Endodermal cell (in vitro differentiated cells): ENCODE measurements around the gene MYBPC2. TPM values are rescaled to one million over a fixed set of nuclear protein-coding genes. Genes with fewer than 3 reads are reported as not detected.

Experiments used
- DNase-seq: peaks from one replicate; pipeline ENCODE4 v3.0.0-alpha.2; 2017
- H3K27ac ChIP-seq: 2 replicates; pipeline ENCODE4 v1.5.1; 2013; ENCODE audit warnings: mild to moderate bottlenecking, low read depth, low read length, moderate library complexity
- H3K27me3 ChIP-seq: 2 replicates; pipeline ENCODE4 v1.6.1; 2013; ENCODE audit warnings: mild to moderate bottlenecking, low read length, moderate library complexity; ENCODE audit not compliant: insufficient read depth, control insufficient read depth, poor library complexity, severe bottlenecking
- H3K36me3 ChIP-seq: 2 replicates; pipeline ENCODE4 v1.7.0; 2013; ENCODE audit warnings: mild to moderate bottlenecking, low read length, moderate library complexity; ENCODE audit not compliant: control insufficient read depth, insufficient read depth
- H3K4me1 ChIP-seq: one replicate; pipeline ENCODE4 v1.7.0; 2013; ENCODE audit warnings: low read length; ENCODE audit not compliant: control insufficient read depth, insufficient read depth
- H3K4me3 ChIP-seq: 2 replicates; pipeline ENCODE4 v1.5.1; 2013; ENCODE audit warnings: mild to moderate bottlenecking, low read length, moderate library complexity
- H3K9ac ChIP-seq: 2 replicates; pipeline ENCODE4 v1.6.1; 2013; ENCODE audit warnings: mild to moderate bottlenecking, low read length, moderate library complexity; ENCODE audit not compliant: poor library complexity, severe bottlenecking; ENCODE audit errors: extremely low read depth
- H3K9me3 ChIP-seq: 2 replicates; pipeline ENCODE4 v1.6.1; 2013; ENCODE audit warnings: mild to moderate bottlenecking, low read length, moderate library complexity; ENCODE audit not compliant: control insufficient read depth
- H3K27ac Mint-ChIP-seq: 2 replicates; pipeline ENCODE4 v1.8.0; 2020; ENCODE audit warnings: mixed read lengths
- H3K27me3 Mint-ChIP-seq: 2 replicates; pipeline ENCODE4 v1.8.0; 2021; ENCODE audit warnings: mild to moderate bottlenecking, mixed read lengths; ENCODE audit not compliant: insufficient read depth
- H3K36me3 Mint-ChIP-seq: 2 replicates; pipeline ENCODE4 v1.8.0; 2020; ENCODE audit warnings: low read depth, mixed read lengths
- H3K4me1 Mint-ChIP-seq: 2 replicates; pipeline ENCODE4 v1.8.0; 2020; ENCODE audit warnings: mixed read lengths
- H3K4me3 Mint-ChIP-seq: 2 replicates; pipeline ENCODE4 v1.8.0; 2020; ENCODE audit warnings: mild to moderate bottlenecking, moderate library complexity, mixed read lengths
- H3K9me3 Mint-ChIP-seq: 2 replicates; pipeline ENCODE4 v1.8.0; 2020; ENCODE audit warnings: mild to moderate bottlenecking, mixed read lengths
- WGBS, 2 experiments: methylation state at CpG; one replicate each; pipeline versions ENCODE4 v1.1.5 to v1.1.7; 2013; ENCODE audit warnings: missing lambda C conversion rate in 2 of 2, mixed read lengths in 1 of 2; ENCODE audit not compliant: insufficient coverage in 1 of 2, insufficient read length in 1 of 2; 5-methylcytosine and 5-hydroxymethylcytosine counted together
- total RNA-seq, 2 donors: library from RNA; stranded (reverse); fragmentation: NEBNext Ultra II Directional in 1 of 2; extraction: Animal tissue kit (Norgen Biotek cat#: 25700) in 1 of 2; gene quantifications; 2 replicates in 1 of 2; 3 replicates in 1 of 2; pipeline ENCODE4 v1.2.1, GENCODE V29; 2021
- TF ChIP-seq, protein P1 (sequence below): fragments of 200-600 bp; sonication (generic); conservative IDR thresholded peaks from 2 replicates; pipeline ENCODE4 v1.5.0; 2021; ENCODE audit warnings: antibody characterized with exemption, mild to moderate bottlenecking

Gene MYBPC2
- total RNA-seq, 2 donors from 2014 or later, result 1.9 to 2.3 TPM

DNA sequence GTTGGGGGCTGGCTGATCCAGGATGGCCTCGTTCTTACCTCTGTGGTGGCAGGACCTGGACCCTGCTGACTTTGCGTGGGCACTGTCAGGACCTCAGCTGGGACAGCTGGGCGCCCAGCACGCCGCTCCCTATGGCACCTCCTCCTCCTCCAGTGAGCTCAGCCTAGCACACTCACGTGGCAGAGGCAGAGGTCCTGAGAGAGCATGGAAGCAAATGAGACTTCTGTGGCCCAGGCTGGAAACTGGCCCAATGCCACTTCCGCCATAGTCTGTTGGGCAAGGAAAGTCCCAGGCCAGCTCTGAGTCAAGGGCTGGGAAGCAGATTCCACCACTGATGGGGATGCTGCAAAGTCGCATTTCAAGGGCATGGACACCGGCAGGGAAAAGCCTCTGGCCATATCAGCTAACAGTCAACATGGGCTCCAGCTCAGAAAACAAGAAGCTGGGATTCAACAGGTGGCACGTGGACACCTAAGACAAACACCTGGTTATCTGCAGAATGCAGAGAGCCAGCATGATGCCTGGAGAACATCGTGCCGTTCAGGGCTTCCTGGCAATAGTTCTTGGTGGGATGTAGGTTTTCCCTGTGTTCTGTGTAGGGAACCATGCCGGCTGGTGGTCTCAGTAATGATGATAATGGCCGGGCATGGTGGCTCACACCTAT lies 16.7 kb downstream of the MYBPC2 start:
- 84 to 87% methylated on average over 11 to 14 of the region's 14 CpGs for WGBS, 2 experiments
- Mint-ChIP-seq H3K27ac (no peak overlapping the region), H3K9me3 (peaks cover 4% of the 10 kb centered on the region), H3K36me3 (no peaks in the 10 kb centered on the region), H3K4me3 (no peak overlapping the region), H3K4me1 (no peaks in the 10 kb centered on the region), H3K27me3 (no peaks in the 10 kb centered on the region)
- Histone ChIP-seq H3K4me1 (no peaks in the 10 kb centered on the region), H3K27me3 (no peaks in the 10 kb centered on the region), H3K9ac (no peak overlapping the region), H3K9me3 (no peaks in the 10 kb centered on the region), H3K36me3 (no peaks in the 10 kb centered on the region), H3K27ac (no peak overlapping the region), H3K4me3 (no peak overlapping the region)
- TF ChIP-seq, protein P1, sequence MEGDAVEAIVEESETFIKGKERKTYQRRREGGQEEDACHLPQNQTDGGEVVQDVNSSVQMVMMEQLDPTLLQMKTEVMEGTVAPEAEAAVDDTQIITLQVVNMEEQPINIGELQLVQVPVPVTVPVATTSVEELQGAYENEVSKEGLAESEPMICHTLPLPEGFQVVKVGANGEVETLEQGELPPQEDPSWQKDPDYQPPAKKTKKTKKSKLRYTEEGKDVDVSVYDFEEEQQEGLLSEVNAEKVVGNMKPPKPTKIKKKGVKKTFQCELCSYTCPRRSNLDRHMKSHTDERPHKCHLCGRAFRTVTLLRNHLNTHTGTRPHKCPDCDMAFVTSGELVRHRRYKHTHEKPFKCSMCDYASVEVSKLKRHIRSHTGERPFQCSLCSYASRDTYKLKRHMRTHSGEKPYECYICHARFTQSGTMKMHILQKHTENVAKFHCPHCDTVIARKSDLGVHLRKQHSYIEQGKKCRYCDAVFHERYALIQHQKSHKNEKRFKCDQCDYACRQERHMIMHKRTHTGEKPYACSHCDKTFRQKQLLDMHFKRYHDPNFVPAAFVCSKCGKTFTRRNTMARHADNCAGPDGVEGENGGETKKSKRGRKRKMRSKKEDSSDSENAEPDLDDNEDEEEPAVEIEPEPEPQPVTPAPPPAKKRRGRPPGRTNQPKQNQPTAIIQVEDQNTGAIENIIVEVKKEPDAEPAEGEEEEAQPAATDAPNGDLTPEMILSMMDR, result no peak
- DNase-seq, result no peak

DNA sequence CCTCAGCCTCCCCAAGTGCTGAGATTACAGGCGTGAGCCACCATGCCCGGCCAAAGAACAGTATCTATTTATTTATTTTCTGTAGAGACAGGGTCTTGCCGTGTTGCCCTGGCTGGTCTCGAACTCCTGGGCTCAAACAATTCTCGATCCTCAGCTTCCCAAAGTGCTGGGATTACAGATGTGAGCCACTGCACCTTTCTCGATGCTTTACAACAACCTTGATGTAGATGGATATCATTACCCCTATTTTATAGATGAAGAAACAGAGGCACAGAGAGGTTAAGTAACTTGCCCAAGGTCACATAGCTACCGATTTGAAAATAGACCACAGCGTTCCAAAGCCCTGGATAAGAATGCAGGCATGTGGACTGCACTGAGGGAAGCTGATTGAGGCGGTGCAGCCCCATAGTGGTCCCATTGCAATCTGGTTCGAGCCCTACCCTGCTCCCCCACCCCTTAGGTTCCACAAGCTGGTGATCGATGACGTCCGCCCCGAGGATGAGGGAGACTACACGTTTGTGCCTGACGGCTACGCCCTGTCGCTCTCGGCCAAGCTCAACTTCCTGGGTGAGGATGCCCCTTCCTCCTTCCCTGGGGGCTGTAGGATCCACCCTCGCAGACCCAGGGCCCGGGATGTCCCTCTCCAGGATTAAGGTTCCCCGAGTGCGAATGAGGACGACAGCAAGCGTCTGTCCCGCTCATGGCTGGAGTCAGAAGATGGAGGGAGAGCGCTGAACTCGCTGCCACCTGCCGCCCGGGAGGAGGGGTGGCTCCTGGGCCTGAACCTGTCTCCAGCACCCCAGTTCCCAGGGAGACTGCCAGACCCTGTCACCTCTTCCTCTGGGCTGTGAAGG lies 17.9 kb downstream of the MYBPC2 start:
- no peak overlapping the region for H3K4me3 ChIP-seq
- Mint-ChIP-seq H3K4me3 (no peak overlapping the region), H3K36me3 (no peaks in the 10 kb centered on the region), H3K9me3 (peaks cover 4% of the 10 kb centered on the region), H3K27ac (no peak overlapping the region), H3K4me1 (no peaks in the 10 kb centered on the region), H3K27me3 (peaks cover 3% of the 10 kb centered on the region)
- TF ChIP-seq, protein P1, result no peak
- H3K27ac ChIP-seq, result no peak overlapping the region
- DNase-seq, result no peak
- no peaks in the 10 kb centered on the region for H3K27me3 ChIP-seq
- H3K9me3 ChIP-seq, result no peaks in the 10 kb centered on the region
- no peaks in the 10 kb centered on the region for H3K4me1 ChIP-seq
- WGBS, 2 experiments, result 84 to 86% methylated on average over 18 to 30 of the region's 30 CpGs
- H3K36me3 ChIP-seq, result no peaks in the 10 kb centered on the region
- no peak overlapping the region for H3K9ac ChIP-seq

DNA sequence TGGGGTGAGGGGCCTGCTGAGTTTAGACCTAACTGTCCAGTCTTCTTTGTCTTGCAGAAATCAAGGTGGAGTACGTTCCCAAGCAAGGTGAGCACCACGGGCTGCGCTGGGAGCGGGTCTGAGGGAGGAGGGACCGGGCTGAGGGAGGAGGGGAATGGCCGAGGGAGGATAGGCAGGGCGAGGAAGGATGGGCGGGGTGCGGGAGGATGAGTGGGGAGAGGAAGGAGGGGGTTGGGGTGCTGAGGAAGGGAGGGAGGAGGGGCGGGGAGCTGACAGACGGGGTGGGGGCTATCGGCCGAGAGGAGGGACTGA lies 18.5 kb downstream of the MYBPC2 start:
- Histone ChIP-seq H3K9me3 (no peaks in the 10 kb centered on the region), H3K4me3 (no peak overlapping the region), H3K4me1 (no peaks in the 10 kb centered on the region), H3K36me3 (no peaks in the 10 kb centered on the region), H3K9ac (no peak overlapping the region), H3K27ac (no peak overlapping the region), H3K27me3 (no peaks in the 10 kb centered on the region)
- H3K9me3 Mint-ChIP-seq, result peaks cover 4% of the 10 kb centered on the region
- DNase-seq, result no peak
- H3K4me1 Mint-ChIP-seq, result no peaks in the 10 kb centered on the region
- H3K27me3 Mint-ChIP-seq, result peaks cover 6% of the 10 kb centered on the region
- TF ChIP-seq, protein P1, result no peak
- no peak overlapping the region for H3K27ac Mint-ChIP-seq
- H3K36me3 Mint-ChIP-seq, result no peaks in the 10 kb centered on the region
- H3K4me3 Mint-ChIP-seq, result no peak overlapping the region
- 82 to 88% methylated on average over 3 to 12 of the region's 13 CpGs for WGBS, 2 experiments
